ENCODE results near the gene AK8. TPM values are rescaled to one million over a fixed set of nuclear protein-coding genes. Genes with fewer than 3 reads are reported as not detected.
"Not testable (repeated sequence)": the region's sequence is repeated elsewhere in the genome, so short reads cannot be mapped to it uniquely, and the experiment has no call there.

AK8 gene
- total RNA-seq, 1 donor: 0.54 TPM

DNA sequence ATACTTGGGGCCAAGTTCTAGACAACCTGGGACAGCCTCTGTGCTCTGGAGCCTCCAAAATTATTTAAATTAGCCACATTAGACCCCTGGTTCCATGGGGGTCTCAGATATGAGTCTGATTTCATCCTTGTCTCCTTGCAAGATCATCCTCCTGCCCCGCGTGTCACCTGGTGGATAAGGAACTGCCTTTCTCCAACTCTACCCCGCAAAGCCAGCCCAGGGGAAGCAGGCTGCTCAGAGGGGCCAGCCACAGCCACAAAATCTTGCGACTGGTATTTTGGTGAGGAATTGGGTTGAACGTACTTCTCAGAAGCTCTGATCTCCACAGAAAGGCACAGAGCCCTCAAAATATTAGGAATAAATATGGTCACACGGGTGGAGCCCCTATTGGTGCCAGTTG is 101.2 kb downstream of the AK8 start:
- no peak for DNase-seq (ENCODE audit: low read depth in 2 of 3, low spot score in 2 of 3)

DNA sequence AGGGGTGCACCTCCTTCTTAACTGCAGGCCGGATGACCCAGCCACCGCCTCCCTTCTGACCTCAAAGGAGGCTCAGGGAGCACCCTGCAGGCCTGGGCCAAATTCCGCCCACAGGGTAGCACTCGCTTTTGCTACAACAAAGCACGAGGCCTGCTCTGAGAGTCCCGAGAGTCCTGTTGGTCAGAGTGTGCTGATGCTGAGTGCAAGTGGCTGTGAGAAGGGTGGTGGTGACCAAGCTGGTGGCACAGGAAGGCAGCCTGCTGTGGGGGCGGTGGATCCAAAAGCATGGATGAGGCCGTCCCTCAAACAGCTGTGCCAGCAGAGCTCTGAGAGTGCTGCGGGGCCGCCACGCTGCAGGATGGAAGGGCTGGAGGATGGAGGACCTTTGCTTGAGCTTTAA is 101.8 kb downstream of the AK8 start:
- no peak for DNase-seq (ENCODE audit: low read depth in 2 of 3, low spot score in 2 of 3)

DNA sequence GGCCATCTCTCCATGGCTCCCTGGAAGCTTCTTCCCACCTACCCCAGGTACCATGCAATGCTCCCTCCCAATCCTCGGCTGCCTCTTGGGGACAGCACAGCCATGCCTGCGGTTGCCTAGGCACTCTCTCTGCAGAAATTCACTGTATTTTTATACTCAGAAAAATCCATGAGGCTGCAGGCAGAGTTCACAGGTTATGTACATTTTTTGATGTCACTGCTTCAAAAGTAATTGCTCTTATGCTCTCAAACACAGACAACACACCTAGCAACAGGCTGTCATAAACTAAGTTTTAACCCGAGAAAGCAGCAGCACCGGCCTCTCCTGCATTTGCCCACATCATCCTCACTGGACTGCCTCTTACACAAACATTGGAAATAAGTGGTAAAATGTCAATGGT is 102.4 kb downstream of the AK8 start:
- DNase-seq (ENCODE audit: low read depth in 2 of 3, low spot score in 2 of 3): no peak

DNA sequence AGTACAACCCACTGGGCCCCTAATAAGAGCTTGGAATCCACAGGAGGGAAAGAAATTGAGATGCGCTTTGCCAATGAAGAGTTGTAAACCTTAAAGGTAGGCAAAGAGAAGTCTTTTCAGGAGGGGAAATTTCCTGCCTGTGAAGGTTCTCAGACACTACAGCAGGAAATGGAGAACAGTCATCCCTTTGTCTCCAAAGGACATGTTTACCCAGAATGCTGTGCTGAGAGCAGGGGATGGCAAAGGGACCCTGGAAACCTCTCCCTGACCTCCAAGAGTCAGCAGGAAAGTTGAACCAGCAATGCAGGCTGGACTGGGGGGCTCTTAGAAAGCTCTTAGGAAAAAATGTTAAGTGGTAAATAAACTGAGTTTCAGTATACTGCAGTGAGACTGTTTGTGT is 103.2 kb downstream of the AK8 start:
- DNase-seq (ENCODE audit: low read depth in 2 of 3, low spot score in 2 of 3): no peak

DNA sequence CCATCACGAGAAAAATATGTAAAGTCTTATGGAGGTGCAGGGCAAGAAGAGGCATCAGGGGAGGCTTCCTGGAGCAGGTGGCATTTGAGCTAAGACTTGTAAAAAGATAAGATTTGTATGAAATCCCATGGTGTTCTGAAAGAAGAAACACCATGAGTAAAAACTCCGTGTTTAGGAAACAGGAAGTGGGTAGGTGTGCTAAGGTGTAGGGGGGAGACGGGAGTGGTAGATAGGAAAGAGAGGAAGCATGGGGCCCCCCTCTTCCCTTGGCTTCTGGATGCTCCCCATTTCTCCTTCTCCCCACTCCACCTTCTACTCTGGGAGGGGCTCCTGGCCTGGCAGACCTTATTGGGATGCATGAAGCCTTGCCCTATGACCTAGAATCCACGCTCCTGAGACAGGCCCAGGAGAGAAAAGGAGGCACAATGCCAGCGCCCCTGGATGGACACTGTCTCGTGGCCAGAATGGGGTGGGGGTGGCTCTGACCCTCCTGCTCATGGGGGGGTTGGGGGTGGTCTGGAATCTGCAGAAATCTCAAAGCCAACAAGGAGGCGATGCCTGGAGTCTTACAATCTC is 104.2 kb downstream of the AK8 start:
- no peak for DNase-seq (ENCODE audit: low read depth in 2 of 3, low spot score in 2 of 3)

DNA sequence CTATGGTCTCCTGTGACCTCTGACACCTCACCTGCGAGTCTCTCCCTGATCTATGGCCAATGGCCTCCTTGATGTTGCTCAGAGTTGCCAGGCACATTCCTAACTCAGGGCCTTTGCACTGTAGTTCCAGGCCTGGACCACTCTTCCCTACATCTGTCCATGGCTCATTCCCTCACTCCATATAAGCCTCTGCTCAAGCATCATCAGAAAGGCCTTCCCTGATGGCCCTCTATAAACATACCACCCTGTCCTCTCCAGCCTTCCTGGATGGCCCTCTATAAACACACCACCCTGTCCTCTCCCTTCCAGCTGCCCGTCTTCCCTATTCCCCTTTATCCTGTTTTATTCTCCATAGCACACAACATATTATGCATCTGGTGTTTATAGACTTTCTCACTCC is 105.0 kb downstream of the AK8 start:
- DNase-seq (ENCODE audit: low read depth in 2 of 3, low spot score in 2 of 3): no peak

DNA sequence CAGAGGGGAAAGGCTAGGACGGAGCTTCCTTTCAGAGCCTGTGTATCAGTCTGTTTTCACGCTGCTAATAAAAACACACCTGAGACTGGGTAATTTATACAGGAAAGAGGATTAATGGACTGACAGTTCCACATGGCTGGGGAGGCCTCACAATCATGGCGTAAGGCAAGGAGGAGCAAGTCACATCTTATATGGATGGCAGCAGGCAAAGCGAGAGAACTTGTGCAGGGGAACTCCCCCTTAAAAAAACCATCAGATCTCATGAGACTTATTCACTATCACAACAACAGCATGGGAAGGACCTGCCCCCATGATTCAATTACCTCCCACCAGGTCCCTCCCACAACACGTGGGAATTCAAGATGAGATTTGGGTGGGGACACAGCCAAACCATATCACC is 106.3 kb downstream of the AK8 start:
- not testable (repeated sequence) for DNase-seq (ENCODE audit: low read depth in 2 of 3, low spot score in 2 of 3)

DNA sequence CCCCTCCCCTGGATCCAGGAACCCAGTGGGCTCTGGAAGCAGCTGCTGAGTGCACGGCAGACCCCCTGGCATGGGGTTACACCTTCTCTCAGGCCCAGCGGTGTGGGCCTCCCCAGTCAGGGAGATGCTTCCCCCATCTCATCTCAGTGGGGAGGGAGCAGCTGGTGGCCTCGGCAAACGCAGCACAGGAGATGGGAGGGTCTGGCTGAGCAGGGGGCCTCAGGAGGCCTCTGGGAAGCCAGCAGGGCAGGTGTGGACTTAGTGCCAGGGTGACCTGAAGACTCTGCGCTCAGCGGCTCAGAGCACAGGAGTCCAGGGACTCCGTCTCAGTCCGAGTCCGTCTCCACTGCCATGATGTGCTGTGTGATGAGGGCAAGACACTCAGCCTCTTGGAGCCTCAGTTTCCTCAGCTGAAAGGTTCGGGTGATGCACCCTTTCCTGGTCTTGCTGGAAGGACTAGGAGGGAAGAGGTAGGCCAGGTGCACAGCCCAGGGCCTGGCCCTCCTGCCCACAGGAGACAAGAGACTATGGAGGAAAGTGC is 107.2 kb downstream of the AK8 start:
- DNase-seq (ENCODE audit: low read depth in 2 of 3, low spot score in 2 of 3): no peak

DNA sequence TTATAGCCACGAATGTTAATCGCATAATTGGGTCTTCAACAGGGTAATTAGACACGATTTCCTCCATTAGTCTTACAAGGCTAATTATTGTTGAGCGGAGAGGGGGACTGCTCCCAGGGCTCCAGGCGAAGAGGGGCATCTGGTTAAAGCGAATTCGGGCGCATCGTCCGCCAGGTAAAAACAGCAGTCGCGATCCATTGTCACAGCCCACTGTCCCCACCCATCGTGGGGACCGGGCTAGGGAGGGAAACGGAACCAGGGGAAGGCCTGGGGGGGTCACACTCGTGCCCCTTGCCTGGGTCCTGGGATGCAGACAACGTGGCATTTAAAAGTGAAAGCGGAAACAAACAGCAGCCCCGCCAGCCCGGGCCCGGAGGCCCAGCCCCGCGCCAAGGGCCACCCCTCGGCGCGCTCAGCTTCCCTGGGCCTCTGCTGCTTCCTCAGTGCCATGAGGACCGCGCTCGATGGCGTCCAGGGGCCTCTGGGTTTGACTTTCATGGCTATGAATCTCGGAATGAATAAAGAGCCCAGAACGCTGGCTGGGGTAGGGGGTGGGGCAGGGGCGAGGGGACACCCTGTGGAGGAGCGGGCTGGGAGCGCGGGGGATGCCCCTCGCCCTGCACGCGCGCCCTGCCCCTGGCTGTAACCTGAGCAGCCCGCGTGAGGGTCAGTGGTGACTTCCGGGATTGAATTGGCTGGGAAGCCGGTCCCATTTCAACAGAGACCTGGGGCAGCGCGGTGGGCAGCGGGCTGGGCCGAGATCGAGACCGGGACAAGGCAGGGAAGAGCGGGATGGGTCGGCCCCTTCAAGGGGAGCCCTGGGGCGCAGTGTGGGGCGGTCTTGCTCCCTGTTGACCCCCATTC is 107.9 kb downstream of the AK8 start:
- DNase-seq (ENCODE audit: low read depth in 2 of 3, low spot score in 2 of 3): peak; percentile 30 to 77 (median 75)

DNA sequence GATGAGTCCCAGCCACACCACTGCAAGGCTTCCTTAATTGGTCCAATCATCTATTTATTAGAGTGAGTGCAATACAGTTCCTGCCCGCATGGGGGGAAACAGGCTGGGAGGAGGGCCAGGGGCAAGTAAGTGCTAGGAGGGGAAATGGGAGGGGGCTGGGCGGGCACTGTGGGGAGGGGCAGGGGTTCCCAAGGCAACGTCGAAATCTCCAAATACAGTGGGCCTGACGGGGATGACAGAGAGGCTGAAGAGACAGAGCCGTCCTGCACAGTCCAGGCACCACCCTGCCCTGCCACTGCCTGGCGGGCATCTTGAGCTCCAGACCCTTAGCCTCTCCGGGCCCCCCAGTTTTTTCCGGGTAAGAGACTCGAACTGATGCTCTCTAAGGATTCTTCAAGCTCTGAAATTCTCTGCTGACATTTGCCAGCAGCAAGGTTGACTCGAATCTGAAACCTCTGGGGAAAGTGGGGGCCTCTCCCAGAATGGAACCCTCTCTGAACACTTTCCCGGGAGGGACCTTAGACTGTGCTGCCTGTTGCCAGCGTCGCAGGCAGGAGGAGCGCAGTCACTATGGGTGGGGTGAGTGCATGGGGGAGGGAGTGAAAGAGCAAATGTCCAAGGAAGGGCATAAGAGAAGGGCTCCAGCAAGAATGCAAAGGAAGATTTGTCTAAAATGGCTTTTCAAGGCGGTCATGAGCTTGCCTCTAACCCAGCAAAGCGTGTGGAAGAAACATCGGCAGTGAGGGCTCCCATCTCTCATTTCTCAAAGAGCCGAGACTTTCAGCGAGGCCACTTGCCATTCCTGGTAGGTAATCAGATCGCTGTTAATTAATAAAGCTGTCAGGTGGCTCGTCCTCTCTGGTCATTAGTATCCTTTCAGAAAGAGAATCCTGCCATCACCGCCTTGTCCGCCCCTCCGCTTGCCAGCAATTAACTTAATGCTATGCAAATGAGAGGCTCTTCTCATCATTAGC is 108.9 kb downstream of the AK8 start:
- DNase-seq (ENCODE audit: low read depth in 2 of 3, low spot score in 2 of 3): peak; percentile 40 to 91 (median 88)

DNA sequence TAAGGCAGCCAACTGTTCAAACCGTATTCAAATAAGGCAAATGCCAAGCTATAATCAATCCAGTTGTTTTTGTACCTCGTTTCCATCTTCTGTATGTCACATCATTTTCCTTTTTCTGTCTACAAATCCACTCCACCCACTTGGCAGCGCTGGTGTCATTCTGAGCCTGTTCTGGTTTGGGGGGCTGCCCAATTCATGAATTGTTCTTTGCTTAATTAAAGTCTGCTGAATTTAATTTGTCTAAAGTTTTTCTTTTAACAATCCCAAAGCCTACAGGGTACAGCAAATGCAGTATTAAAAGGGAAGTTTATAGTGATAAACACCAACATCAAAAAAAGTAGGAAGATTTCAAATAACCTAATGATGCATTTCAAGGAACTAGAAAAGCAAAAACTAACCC is 114.5 kb downstream of the AK8 start:
- no peak for DNase-seq (ENCODE audit: low read depth in 2 of 3, low spot score in 2 of 3)

DNA sequence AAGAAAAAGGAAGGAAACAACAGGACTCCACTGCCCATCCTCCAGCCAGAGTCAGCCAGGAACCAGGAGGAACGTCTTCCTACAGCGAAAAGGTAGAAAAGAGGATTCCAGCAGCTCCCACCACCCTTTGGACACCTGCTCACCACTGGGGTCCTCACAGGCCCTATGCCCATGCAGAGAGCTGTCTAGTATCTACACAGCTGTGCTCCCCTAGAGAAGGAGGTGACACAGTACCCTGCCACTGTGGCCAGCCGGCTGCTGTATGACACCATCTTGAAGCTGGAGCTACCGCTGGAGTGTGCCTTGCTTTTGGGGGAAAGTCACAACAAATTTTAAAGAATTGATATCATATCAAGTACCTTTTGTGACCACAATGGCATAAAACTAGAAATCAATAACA is 115.2 kb downstream of the AK8 start:
- no peak for DNase-seq (ENCODE audit: low read depth in 2 of 3, low spot score in 2 of 3)

DNA sequence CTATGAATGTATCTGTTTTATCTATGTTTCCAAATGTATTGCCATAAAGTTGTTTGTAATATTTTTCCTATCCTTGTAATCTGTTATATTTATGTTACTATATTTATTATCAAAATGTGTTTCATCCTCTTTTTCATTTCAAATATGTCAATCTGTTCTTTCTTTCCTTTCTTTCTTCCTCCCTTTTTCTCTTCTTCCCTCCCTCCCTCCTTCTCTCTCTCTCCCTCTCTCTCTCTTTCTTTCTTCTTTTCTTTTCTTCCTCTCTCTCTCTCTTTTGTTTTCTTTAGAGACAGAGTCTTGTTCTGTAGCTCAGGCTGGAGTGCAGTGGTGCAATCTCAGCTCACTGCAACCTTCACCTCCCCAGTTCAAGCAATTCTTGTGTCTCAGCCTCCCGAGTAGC is 116.5 kb downstream of the AK8 start:
- no peak for DNase-seq (ENCODE audit: low read depth in 2 of 3, low spot score in 2 of 3)

DNA sequence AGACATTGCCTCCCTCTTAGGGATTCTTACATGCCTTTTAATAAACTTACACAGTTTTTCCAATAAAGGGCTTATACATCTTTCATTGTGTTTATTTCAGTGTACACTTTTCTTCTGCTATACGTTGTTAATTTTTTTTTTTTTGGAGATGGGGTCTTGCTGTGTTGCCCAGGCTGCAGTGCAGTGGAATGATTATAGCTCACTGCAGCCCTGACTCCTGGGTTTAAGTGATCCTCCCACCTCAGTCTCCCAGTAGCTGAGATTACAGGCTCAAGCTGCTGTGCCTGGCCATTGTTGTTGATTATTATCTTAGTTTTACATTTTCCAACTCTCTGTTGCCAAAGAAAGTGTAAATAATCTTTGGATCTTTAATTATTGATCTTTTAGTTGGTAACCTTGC is 118.0 kb downstream of the AK8 start:
- no peak for DNase-seq (ENCODE audit: low read depth in 2 of 3, low spot score in 2 of 3)

DNA sequence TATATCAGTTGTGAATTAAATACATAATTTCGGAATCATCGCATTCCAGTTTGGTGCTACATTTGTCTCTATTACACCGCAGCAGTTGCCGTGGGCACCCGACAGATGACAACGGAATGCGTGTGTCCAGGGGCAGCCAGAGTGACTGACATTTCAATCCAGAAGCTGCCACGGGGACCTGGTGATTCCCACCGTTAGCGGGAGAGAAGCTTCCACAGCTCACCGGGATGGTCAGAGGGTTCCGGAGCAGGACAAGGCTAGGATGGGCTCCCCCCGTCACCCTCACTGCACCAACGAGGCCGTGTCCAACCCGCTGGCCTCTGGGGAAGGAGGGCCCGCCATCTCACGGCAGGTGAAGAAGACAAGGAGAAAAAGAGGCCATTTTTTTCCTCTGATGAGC is 121.1 kb downstream of the AK8 start:
- DNase-seq (ENCODE audit: low read depth in 2 of 3, low spot score in 2 of 3): no peak

DNA sequence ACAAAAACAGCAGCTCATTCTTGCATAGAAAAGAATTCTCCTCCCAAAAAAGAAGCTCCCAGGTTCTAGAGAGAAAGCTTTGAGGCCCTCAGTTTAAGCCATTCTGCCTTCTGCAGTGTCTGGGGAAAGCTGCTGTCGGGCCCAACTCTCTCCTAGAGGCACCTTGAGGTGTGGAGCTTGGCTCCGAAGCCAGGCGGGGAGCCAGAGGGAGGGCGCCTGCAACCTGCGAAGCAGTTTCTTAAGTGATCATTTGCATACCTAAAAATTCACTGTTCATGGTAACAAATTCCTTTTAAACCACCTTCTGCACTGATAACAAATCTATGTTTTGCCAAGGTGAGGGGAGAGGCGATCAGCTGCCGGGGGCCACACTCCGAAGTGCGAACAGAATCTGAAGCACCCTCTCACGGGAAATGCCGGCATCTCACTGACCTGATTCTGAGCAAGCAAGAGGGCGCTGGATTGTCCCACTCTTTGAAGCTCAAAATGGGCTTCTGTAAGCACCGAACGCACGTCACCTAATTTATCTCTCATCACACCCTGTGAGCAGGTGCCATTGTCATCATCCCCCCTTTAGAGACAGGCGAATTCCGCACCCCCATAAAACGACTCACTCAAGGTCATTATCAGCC is 121.8 kb downstream of the AK8 start:
- DNase-seq (ENCODE audit: low read depth in 2 of 3, low spot score in 2 of 3): no peak

DNA sequence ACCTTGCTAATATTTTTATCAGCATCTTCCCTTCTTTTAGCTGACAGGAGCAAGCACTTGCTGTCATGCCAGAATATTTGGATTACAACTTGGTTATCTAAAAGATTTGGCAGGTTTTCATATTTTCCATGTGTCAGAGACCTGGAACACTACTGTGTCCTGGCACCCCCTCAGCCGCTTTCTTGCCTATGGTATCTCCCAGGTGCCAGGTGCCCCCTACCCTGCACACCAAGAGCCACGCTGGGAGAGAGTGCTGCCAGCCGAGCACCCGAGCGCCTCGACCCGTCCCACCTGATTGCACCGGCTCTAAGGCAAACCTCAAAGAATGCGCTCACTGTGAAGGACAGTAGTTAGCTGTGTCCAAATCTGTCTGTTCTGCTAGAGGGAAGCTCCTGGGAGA is 123.0 kb downstream of the AK8 start:
- DNase-seq (ENCODE audit: low read depth in 2 of 3, low spot score in 2 of 3): no peak

DNA sequence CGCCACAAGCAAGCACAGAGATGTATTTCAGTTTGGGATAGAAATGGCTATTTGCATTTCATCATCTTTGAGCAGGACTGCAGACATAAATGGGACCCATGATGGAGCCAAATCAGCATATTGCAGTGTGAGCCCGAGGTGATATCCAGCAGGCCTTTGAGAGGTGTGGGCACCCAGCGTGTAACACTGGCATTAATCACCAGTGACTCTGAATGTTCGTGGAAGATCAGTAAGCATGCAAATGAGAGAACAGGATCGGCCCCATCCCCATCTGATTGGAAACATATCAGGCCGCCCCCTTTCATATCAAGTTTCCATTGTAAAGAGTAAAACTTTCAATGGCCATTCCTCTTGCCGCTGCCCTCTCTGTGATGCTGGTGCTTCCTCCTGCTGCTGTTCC is 123.8 kb downstream of the AK8 start:
- DNase-seq (ENCODE audit: low read depth in 2 of 3, low spot score in 2 of 3): no peak

DNA sequence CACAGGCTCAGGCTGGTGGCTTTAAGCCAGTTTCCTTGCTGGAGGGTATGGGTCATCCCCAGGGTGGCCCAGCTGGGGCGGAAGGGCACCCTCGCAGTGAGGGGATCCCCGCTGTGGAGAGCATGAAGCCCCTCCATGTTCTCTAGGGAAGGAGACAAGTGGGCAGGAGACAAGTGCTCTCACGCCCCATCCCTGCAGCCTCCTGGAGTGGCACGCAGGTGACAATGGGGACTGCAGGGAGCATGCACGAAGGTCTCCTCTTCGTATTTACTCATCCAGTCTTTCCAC is 124.5 kb downstream of the AK8 start:
- DNase-seq (ENCODE audit: low read depth in 2 of 3, low spot score in 2 of 3): no peak

DNA sequence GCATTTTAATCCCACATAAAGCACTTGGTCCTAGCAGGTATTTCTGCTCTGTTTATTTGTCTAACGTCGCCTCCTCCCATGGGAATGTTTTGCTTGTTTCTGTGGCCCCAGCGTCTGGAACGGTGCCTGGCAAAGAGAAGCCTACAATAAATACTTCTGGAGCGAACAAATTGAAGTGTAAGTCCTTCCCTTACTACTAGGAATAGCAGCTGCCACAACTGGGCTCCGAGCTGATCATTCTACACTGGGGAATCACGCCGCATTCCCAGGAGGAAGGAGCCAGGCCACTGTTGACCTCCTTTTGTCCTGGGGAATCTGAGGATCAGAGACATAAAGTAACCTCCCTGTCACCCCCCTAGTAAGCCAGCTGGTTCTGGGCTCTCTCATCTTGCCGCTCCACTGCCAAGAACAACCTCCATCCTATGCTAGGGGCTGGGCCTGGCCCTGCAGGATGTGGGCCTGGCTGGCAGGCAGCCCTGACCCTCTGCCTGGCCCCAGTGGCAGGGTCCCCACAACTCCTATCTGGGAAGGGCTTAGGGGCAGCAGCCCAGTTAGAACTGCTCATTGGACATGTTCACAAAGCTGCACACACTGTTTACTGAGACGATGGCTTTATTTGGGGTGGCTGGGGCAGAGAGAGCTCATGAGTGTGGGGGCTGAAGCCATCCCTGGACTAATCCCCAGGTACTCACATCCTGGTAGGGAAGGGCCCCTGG is 125.0 kb downstream of the AK8 start:
- DNase-seq (ENCODE audit: low read depth in 2 of 3, low spot score in 2 of 3): no peak

Measured in hematopoietic multipotent progenitor cell (in vitro differentiated cells).